Nephron progenitor cell (in vitro differentiated cells): ENCODE measurements around the gene TSN.
A peak's percentile ranks its signal among the peaks of the same experiment; 100 is the strongest.

Experiments
- DNase-seq: peaks from one replicate; pipeline ENCODE4 v3.0.0; 2021
- H3K27ac Mint-ChIP-seq: 2 replicates; pipeline ENCODE4 v1.8.0; 2021; ENCODE audit warnings: mild to moderate bottlenecking, moderate library complexity, mixed read lengths
- H3K27me3 Mint-ChIP-seq: 2 replicates; pipeline ENCODE4 v1.8.0; 2021; ENCODE audit warnings: mild to moderate bottlenecking, low read depth, mixed read lengths; ENCODE audit not compliant: poor library complexity
- H3K36me3 Mint-ChIP-seq: 2 replicates; pipeline ENCODE4 v1.8.0; 2021; ENCODE audit warnings: low read depth, mixed read lengths
- H3K4me1 Mint-ChIP-seq: 2 replicates; pipeline ENCODE4 v1.8.0; 2021; ENCODE audit warnings: mixed read lengths
- H3K4me3 Mint-ChIP-seq: 2 replicates; pipeline ENCODE4 v1.8.0; 2021; ENCODE audit warnings: mild to moderate bottlenecking, moderate library complexity, mixed read lengths
- H3K9me3 Mint-ChIP-seq: 2 replicates; pipeline ENCODE4 v1.8.0; 2021; ENCODE audit warnings: mild to moderate bottlenecking, moderate library complexity, mixed read lengths
- CTCF ChIP-seq: fragments of 200-600 bp; sonication (generic); IDR thresholded peaks from 2 replicates; pipeline ENCODE4 v1.5.0; 2021; ENCODE audit warnings: antibody characterized with exemption

Gene TSN

DNA sequence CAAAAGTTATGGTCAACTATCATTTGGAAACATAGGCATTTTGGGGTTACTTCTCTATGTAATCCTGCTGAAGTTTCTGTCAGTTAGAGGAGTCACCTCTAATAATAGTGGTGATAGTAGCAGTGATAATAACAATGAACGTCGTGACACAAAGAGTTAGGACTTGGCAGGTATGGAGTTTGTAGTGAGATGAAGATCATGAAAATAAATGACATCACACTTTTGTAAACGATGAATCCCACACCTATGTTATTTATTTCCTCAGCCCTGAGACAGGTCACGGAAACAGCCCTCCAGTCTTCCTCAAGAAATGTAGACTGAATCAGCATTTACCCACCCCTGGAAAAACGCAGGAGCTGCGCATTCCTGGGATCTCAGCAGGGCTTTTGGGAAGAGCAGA lies 38.8 kb downstream of the TSN start:
- no peak for DNase-seq
- no peaks in the 10 kb centered on the region for H3K36me3 Mint-ChIP-seq
- no peak for TF ChIP-seq CTCF
- H3K27ac Mint-ChIP-seq = no peak overlapping the region
- no peak overlapping the region for H3K4me3 Mint-ChIP-seq
- H3K27me3 Mint-ChIP-seq = peaks cover 23% of the 10 kb centered on the region
- no peaks in the 10 kb centered on the region for H3K9me3 Mint-ChIP-seq
- H3K4me1 Mint-ChIP-seq = peaks cover 5% of the 10 kb centered on the region

DNA sequence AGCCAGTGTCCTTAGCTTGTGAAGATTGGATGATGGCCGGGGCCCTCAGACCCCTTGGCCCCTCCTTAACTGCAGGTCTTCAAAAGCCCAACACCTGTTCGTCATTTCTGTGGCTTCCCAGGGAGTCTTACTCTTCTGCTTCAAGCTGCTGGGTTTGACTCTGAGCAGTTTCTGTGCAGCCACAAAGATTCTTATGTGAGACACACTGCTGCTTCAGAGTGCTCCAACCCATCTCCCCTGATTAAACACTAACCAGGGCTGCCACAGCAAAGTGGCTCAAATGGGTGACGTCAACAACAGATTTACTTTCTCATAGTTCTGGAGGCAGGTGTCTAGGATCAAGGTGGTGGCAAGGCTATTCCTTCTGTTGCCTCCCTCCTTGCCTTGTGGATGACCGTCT lies 40.8 kb downstream of the TSN start:
- DNase-seq = no peak
- TF ChIP-seq CTCF = no peak
- Mint-ChIP-seq H3K27me3 (peaks cover 19% of the 10 kb centered on the region), H3K4me3 (no peak overlapping the region), H3K27ac (no peak overlapping the region), H3K4me1 (peaks cover under 1% of the 10 kb centered on the region), H3K36me3 (no peaks in the 10 kb centered on the region), H3K9me3 (peaks cover 2% of the 10 kb centered on the region)

GRCh38 chr2:121798617-121799016 lies 43.2 kb downstream of the TSN start:
- TF ChIP-seq CTCF = no peak
- peaks cover 9% of the 10 kb centered on the region for H3K36me3 Mint-ChIP-seq
- no peak overlapping the region for H3K4me3 Mint-ChIP-seq
- H3K9me3 Mint-ChIP-seq = peaks cover 14% of the 10 kb centered on the region
- peaks cover 1% of the 10 kb centered on the region for H3K4me1 Mint-ChIP-seq
- H3K27ac Mint-ChIP-seq = no peak overlapping the region
- H3K27me3 Mint-ChIP-seq = peaks cover 24% of the 10 kb centered on the region
- DNase-seq = no peak

DNA sequence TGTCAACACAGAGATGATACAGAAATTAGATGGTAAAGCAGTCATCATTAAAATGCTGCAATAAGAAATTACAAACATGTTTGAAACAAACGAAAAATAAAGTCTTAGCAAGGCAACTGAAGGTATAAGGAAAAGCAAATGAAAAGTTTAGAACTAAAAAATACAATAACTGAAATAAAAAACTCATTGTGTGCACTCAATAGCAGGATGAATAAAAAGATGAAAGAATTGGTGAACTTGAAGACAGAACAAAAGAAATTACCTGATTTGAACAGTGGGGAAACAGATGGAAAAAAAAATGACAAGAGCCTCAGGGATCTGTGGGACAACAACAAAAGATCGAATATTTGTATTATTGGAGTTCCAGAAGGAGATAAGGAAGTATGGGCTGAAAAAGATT lies 46.5 kb downstream of the TSN start:
- no peak for TF ChIP-seq CTCF
- Mint-ChIP-seq H3K9me3 (peaks cover 14% of the 10 kb centered on the region), H3K36me3 (peaks cover 9% of the 10 kb centered on the region), H3K27ac (no peak overlapping the region), H3K4me3 (no peak overlapping the region), H3K27me3 (peaks cover 17% of the 10 kb centered on the region), H3K4me1 (peaks cover 15% of the 10 kb centered on the region)
- DNase-seq = no peak

- Mint-ChIP-seq H3K27me3 (peaks cover 16% of the 10 kb centered on the region), H3K9me3 (peaks cover 14% of the 10 kb centered on the region), H3K4me3 (no peak overlapping the region), H3K4me1 (peaks cover 15% of the 10 kb centered on the region), H3K27ac (peak overlapping the region; percentile 11), H3K36me3 (peaks cover 9% of the 10 kb centered on the region)
- no peak for DNase-seq
- TF ChIP-seq CTCF = no peak
These were observed 48.1 kb downstream of the TSN start for GRCh38 chr2:121803503-121803902.

DNA sequence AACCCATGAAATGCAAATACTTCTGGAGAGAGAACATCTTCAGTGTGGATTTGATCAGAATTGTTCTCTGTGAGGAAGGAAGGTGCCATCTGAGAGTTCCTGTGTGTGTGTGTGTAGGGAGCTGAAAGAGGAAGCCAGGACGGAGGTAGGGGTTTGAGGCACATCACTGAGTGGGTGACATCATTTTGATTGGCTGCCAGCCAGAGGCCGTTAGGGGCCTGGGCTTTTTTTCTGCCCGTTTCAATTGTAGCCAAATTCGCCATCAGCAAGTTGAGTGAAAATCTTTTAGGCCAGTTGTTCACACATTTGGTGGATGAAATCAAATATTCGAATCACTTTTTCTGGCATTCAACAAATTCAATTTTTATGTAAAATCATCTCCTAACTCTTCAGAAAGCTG lies 48.9 kb downstream of the TSN start:
- no peak overlapping the region for H3K27ac Mint-ChIP-seq
- no peak for TF ChIP-seq CTCF
- no peak for DNase-seq
- peaks cover 14% of the 10 kb centered on the region for H3K9me3 Mint-ChIP-seq
- H3K4me1 Mint-ChIP-seq = peaks cover 15% of the 10 kb centered on the region
- H3K4me3 Mint-ChIP-seq = no peak overlapping the region
- peaks cover 9% of the 10 kb centered on the region for H3K36me3 Mint-ChIP-seq
- peaks cover 17% of the 10 kb centered on the region for H3K27me3 Mint-ChIP-seq
